Gastroesophageal sphincter (tissue), 3 donors: ENCODE data around the gene CTNND2.

ENCODE experiments used
- POLR2A ChIP-seq, 2 donors: fragments of 450-650 bp; IDR thresholded peaks; one replicate each; pipeline ENCODE4 v1.6.1; 2017; ENCODE audit warnings: antibody characterized with exemption in 2 of 2, mild to moderate bottlenecking in 2 of 2, moderate library complexity in 1 of 2
- POLR2AphosphoS5 ChIP-seq: sonication (generic); formaldehyde crosslinking; IDR thresholded peaks from one replicate; pipeline ENCODE4 v1.6.1; 2017; ENCODE audit warnings: antibody characterized with exemption
- TF ChIP-seq, protein P1 (sequence below), 4 experiments: fragments of 200-600 bp in 2 of 4; fragments of 450-650 bp in 2 of 4; sonication (generic) in 1 of 4; IDR thresholded peaks; one replicate each; pipeline ENCODE4 v1.5.1; 2017 to 2019; ENCODE audit warnings: antibody characterized with exemption in 4 of 4, mild to moderate bottlenecking in 2 of 4, moderate library complexity in 2 of 4

DNA sequence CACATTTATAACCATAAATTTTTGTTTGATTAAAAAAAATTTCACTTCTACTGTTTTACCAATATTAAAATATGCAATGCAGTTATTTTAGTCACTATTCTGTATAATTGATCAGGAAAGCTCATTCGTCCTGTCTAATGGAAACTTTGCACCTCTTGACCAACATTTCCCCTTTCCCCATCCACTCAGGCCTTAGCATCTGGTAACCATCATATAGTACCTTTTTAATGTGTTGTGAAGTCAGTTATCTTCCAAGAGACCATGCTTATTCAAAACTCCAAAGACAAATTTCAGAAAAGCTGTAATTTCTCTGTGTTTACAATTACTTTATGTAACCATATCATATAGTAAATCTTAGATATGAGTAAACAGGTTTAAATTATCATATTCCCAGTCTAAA lies 145.9 kb downstream of the CTNND2 start:
- TF ChIP-seq, protein P1, sequence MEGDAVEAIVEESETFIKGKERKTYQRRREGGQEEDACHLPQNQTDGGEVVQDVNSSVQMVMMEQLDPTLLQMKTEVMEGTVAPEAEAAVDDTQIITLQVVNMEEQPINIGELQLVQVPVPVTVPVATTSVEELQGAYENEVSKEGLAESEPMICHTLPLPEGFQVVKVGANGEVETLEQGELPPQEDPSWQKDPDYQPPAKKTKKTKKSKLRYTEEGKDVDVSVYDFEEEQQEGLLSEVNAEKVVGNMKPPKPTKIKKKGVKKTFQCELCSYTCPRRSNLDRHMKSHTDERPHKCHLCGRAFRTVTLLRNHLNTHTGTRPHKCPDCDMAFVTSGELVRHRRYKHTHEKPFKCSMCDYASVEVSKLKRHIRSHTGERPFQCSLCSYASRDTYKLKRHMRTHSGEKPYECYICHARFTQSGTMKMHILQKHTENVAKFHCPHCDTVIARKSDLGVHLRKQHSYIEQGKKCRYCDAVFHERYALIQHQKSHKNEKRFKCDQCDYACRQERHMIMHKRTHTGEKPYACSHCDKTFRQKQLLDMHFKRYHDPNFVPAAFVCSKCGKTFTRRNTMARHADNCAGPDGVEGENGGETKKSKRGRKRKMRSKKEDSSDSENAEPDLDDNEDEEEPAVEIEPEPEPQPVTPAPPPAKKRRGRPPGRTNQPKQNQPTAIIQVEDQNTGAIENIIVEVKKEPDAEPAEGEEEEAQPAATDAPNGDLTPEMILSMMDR (IDR thresholded peaks at IDR 0.05): no peak
- TF ChIP-seq POLR2AphosphoS5 (no peak), POLR2A (IDR thresholded peaks at IDR 0.05) (no peak)
